GM19324 (cell line): ENCODE results near the gene MTFMT.
"Not testable (repeated sequence)": the region's sequence is repeated elsewhere in the genome, so short reads cannot be mapped to it uniquely, and the experiment has no call there.

Experiments used
- ATAC-seq: cut with Tn5 transposase; IDR thresholded peaks from one replicate; pipeline ENCODE4 v1.9.1; 2021; ENCODE audit warnings: mild to moderate bottlenecking, moderate library complexity; ENCODE audit not compliant: unreplicated experiment, low FRiP score

The MTFMT gene

GRCh38 chr15:65040461-65040860, 11.0 kb upstream of the MTFMT start:
- ATAC-seq: no peak

GRCh38 chr15:65038836-65039235, 9.4 kb upstream of the MTFMT start:
- no peak for ATAC-seq

DNA sequence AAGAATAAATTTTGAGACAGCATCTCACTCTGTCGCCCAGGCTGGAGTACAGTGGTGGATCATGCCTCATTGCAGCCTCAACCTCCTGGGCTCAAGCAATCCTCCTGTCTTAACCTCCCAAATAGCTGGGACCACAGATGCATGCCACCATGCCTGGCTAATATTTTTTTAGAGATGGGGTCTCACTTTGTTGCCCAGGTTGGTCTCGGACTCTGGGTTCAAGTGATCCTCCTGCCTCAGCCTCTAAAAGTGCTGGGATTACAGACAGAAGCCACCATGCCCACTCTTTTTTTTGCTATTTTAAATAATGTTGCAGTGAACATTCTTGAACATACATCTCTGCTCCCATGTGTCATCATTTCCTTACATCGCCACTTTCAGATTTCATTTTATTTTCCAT, 9.0 kb upstream of the MTFMT start:
- no peak for ATAC-seq

GRCh38 chr15:65037309-65037708, 7.9 kb upstream of the MTFMT start:
- ATAC-seq: no peak

DNA sequence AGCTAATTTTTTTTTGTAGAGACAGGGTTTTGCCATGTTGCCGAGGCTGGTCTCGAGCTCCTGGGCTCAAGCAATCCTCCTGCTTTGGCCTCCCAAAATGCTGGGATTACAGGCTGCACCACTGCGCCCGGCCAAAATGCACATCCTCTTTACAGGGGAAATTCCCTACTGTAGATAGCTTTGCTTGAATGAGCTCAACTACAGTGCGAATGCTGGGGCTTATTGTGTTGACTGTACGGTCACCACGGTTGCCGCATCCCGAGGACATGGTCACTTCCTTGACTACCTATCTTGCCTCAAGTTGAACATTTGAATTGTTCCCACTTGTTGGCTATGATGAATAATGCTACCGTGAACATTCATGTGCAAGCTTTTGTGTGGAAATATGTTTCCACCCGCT, 5.3 kb upstream of the MTFMT start:
- ATAC-seq: no peak

GRCh38 chr15:65033659-65034269, 4.3 kb upstream of the MTFMT start:
- ATAC-seq: no peak

GRCh38 chr15:65032801-65033537, 3.5 kb upstream of the MTFMT start:
- ATAC-seq: no peak

GRCh38 chr15:65029736-65030208, 333 bp upstream of the MTFMT start:
- ATAC-seq: no peak

DNA sequence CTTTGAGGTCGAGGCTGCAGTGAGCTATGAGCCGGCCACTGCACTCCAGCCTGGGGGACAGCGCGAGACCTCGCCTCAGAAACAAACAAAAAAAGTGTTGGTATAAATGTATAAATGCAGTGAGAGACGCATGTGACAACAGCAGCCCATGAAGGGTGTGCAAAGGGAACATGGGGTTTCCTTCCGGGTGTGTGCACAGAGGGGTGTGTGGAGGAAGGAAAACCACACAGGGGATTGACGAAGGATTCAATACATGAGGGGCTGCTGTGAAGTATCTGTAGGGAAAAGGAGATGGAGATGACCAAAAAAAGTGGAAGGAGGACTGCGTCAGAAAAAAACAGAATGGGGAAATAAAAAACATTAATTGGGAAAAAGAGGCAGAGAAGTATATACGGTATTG, 1.1 kb downstream of the MTFMT start:
- ATAC-seq: no peak

DNA sequence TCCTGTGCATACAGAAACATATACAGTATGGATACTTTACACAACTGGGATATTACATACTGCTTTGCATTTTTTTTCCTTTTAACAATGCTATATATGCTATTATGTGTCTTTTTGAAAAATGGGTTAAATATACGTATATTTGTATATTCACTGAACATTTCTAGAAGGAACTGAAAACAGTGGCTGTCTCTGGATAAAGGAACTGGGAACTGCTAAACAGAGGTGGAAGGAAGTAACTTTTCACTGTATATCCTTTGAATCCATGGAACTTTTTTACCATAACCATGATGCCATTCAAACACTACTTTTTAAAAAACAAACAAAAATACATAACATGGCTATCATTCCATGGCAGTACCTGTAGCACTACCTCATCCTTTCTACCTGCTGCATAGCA, 1.8 kb downstream of the MTFMT start:
- no peak for ATAC-seq

DNA sequence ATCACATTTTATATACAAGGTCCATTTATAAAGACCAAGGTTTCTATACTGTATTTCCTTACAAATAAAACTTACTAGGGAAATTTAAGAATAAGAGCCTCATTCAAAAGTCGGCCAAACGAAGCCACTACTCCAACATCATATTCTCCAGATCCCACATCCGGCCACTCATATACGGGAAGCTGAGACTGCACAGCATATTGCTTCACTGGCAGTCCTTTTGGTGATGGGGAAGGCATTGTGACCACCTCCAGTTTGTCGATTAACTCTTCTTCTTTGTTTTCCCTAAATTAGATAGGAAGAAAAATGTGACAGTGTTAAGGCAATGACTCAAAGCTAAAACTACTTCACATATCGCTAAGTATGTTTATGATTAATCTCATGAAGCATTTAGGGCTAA, 2.7 kb downstream of the MTFMT start:
- no peak for ATAC-seq

GRCh38 chr15:65021488-65021887, 8.0 kb downstream of the MTFMT start:
- ATAC-seq: no peak

- no peak for ATAC-seq
Observed at GRCh38 chr15:65020419-65020818, 9.0 kb downstream of the MTFMT start.

DNA sequence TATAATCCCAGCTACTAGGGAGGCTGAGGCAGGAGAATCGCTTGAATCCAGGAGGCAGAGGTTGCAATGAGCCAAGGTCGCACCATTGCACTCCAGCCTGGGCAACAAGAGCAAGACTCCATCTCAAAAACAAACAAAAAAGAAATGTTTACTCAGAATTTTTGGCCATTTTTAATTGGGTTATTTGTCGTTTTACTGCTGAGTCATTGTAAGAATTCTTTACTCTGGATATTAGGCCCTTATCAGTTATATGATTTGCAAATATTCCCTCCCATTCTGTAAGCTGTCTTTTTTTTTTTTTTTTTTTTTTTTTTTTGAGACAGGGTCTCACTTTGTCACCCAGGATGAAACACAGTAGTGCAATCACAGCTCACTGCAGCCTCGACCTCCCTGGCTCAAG, 18.2 kb downstream of the MTFMT start:
- not testable (repeated sequence) for ATAC-seq

GRCh38 chr15:65008983-65009382, 20.5 kb downstream of the MTFMT start:
- no peak for ATAC-seq

DNA sequence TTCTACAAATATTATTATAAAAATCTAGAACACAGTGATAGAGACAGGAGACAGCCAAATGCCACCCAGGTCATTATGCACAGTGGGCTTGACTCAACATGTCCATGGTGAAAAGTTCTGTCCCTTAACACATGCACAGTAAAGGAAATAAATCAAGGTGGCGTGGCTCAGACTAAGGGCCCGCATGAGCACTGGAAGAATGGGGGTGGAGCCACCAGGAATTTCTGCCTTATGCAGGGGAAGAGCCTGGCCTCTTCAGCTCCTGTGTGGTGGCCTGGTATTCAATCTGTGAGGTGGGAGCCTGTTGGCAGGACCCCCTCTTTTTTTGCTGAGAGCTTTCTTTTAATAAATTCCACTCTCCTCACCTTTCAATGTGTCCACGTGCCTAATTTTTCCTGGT, 22.6 kb downstream of the MTFMT start:
- no peak for ATAC-seq

DNA sequence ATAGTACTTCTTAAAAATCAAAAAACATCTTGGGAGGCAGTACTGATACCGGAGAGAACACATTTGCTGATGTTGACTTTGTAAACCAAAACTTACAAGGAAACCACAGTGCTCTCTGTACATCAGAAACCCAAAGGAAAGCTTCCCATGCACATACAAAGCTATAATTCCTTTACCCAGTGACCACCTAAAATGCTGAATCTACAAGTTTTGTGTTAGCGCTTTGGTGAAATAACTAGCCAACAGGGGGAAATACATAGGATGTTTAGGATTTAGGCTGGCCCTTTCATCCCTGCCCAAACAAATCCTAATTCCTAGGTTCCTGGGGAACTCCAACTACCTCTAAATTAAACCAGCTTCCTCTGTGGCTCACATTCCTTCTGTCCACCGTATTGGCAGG, 24.4 kb downstream of the MTFMT start:
- no peak for ATAC-seq

- ATAC-seq: no peak
Observed at GRCh38 chr15:64997745-64998375, 31.6 kb downstream of the MTFMT start.

DNA sequence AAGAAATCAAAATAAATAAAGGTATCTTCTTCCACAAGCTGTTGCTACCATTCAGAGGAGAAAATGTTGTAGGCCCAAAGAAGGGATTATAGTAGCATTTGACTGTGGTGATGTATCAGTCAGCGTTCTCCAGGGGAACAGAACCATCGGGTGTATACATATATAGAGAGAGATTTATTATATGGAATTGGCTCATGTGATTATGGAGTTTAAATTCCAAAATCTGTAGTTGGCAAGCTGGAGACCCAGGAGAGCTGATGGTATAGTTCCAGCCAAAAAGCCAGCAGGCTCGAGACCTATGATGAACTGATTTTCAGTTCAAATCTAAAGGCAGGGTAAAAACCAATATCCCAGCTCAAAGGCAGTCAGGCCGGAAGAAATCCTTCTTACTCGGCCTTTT, 32.4 kb downstream of the MTFMT start:
- no peak for ATAC-seq

DNA sequence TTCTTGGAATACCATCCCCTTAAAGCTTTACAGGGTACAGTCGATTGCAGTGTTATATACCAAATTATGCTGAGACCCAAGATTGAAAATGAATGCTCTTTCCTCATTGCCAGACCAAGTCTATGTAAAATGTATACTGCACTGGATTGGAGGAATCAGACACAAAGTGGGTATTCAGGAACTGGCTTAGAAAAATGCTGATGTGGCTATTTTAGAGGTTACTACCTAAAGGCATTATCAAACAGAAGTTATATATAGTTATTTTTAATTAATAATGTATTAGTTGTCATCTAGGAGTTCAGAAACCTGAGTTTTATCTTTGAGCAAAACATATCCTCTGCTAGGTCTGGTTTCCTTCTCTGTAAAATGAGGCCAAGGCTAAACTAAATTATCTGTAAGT, 36.1 kb downstream of the MTFMT start:
- ATAC-seq: no peak

- no peak for ATAC-seq
Observed at GRCh38 chr15:64991536-64992135, 37.8 kb downstream of the MTFMT start.

GRCh38 chr15:64990168-64990470, 39.3 kb downstream of the MTFMT start:
- ATAC-seq: no peak
